Upper lobe of left lung (tissue), 6 donors: ENCODE data around the gene ACTG2. TPM values are rescaled to one million over a fixed set of nuclear protein-coding genes. Genes with fewer than 3 reads are reported as not detected.
"Not testable (repeated sequence)": the region's sequence is repeated elsewhere in the genome, so short reads cannot be mapped to it uniquely, and the experiment has no call there.

ENCODE experiments used
- ATAC-seq, 2 donors: fragments of 200-7000 bp; cut with Tn5 transposase; one replicate each; pipeline ENCODE4 v1.9.1; 2022; ENCODE audit warnings: mild to moderate bottlenecking in 2 of 2, moderate library complexity in 2 of 2; ENCODE audit not compliant: low FRiP score in 2 of 2
- DNase-seq, 2 donors: peaks; one replicate each; pipeline ENCODE4 v3.0.0-alpha.2; 2019 to 2020
- H3K27ac ChIP-seq, 4 donors: fragments of 200-600 bp; sonication (generic); one replicate each; pipeline ENCODE4 v1.5.1; 2016 to 2019
- H3K27me3 ChIP-seq, 4 donors: fragments of 200-600 bp; sonication (generic); one replicate each; pipeline ENCODE4 v1.5.1; 2017 to 2019
- H3K36me3 ChIP-seq, 4 donors: fragments of 200-600 bp; sonication (generic); one replicate each; pipeline ENCODE4 v1.5.1; 2016 to 2019
- H3K4me1 ChIP-seq, 4 donors: fragments of 200-600 bp; sonication (generic); one replicate each; pipeline ENCODE4 v1.5.1; 2018 to 2019
- H3K4me3 ChIP-seq, 4 donors: fragments of 200-600 bp; sonication (generic); one replicate each; pipeline ENCODE4 v1.5.1; 2017 to 2019; ENCODE audit warnings: mild to moderate bottlenecking in 2 of 4, moderate library complexity in 1 of 4
- H3K9me3 ChIP-seq, 4 donors: fragments of 200-600 bp; sonication (generic); one replicate each; pipeline ENCODE4 v1.5.1; 2018 to 2019
- EP300 ChIP-seq, 4 donors: sonication (generic); formaldehyde crosslinking; IDR thresholded peaks; one replicate each; pipeline ENCODE4 v1.5.1; 2017; ENCODE audit warnings: antibody characterized with exemption in 4 of 4, control low read depth in 2 of 4
- POLR2A ChIP-seq, 4 donors: fragments of 450-650 bp; IDR thresholded peaks; one replicate each; pipeline ENCODE4 v1.5.1; 2016 to 2017; ENCODE audit warnings: antibody characterized with exemption in 4 of 4, mild to moderate bottlenecking in 2 of 4
- POLR2AphosphoS5 ChIP-seq, 2 donors: sonication (generic); formaldehyde crosslinking; IDR thresholded peaks; one replicate each; pipeline ENCODE4 v1.5.1; 2017; ENCODE audit warnings: antibody characterized with exemption in 2 of 2
- WGBS, 2 donors: methylation state at CpG; one replicate each; pipeline ENCODE4 v1.1.5; 2017 to 2018; 5-methylcytosine and 5-hydroxymethylcytosine counted together
- total RNA-seq, 6 donors: library from RNA; depleted of rRNA in 4 of 6; stranded (reverse); fragments of >200 nt in 4 of 6; gene quantifications; one replicate each; pipeline versions ENCODE4 v1.1.0 to v1.2.1, GENCODE V29; 2016 to 2021
- TF ChIP-seq, protein P1 (sequence below), 6 experiments: fragments of 450-650 bp in 4 of 6; fragments of 200-600 bp in 2 of 6; sonication (generic) in 2 of 6; IDR thresholded peaks; one replicate each; pipeline ENCODE4 v1.5.1; 2016 to 2019; ENCODE audit warnings: antibody characterized with exemption in 6 of 6
- donor health status: DM: no; HTN: no; CAD: no; lungs with moderate emphysema.
- donor health status: DM: no; HTN: yes; CAD: no; lungs with severe emphysema.

The ACTG2 gene
- total RNA-seq, 6 donors from 2014 or later: 10.8 to 65.3 (median 27.2) TPM

DNA sequence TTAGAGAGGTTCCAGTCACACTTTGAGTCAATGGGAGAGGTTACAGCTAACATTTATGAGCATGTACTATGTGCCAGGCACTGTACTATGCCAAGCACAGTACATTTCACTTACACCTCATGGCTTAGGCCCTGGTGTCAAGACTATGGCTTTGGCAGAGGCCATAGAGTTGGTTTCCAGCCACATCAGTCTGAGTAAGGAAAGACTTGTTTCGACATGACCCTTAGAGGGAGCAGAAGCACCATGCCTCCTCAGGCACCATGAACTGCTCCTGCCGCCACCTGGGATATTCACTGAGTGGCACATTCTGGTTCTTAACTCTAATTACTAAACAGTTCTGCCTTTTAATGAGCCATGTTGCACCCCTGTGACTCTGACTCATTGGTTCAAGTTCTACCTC, 46.6 kb downstream of the ACTG2 start:
- H3K36me3 ChIP-seq: peaks cover 0 to 27% (median 2%) of the 10 kb centered on the region in 4 donors
- H3K4me1 ChIP-seq: peaks cover 5 to 21% (median 14%) of the 10 kb centered on the region in 4 donors
- H3K4me3 ChIP-seq: no peak overlapping the region
- peak; percentile 71 to 85 for ATAC-seq
- peak in 1 of 2 donors; percentile 82 for DNase-seq
- no peaks in the 10 kb centered on the region for H3K27me3 ChIP-seq
- 63 to 66% methylated on average over 2 of the region's 2 CpGs for WGBS, 2 donors
- H3K9me3 ChIP-seq: no peaks in the 10 kb centered on the region
- TF ChIP-seq, protein P1, sequence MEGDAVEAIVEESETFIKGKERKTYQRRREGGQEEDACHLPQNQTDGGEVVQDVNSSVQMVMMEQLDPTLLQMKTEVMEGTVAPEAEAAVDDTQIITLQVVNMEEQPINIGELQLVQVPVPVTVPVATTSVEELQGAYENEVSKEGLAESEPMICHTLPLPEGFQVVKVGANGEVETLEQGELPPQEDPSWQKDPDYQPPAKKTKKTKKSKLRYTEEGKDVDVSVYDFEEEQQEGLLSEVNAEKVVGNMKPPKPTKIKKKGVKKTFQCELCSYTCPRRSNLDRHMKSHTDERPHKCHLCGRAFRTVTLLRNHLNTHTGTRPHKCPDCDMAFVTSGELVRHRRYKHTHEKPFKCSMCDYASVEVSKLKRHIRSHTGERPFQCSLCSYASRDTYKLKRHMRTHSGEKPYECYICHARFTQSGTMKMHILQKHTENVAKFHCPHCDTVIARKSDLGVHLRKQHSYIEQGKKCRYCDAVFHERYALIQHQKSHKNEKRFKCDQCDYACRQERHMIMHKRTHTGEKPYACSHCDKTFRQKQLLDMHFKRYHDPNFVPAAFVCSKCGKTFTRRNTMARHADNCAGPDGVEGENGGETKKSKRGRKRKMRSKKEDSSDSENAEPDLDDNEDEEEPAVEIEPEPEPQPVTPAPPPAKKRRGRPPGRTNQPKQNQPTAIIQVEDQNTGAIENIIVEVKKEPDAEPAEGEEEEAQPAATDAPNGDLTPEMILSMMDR (IDR thresholded peaks at IDR 0.05): peak in 4 of 6 experiments; percentile 10 to 37 (median 24)
- no peak for TF ChIP-seq POLR2AphosphoS5 (IDR thresholded peaks at IDR 0.05)
- TF ChIP-seq EP300 (IDR thresholded peaks at IDR 0.05): peak in 1 of 4 donors; percentile 59
- TF ChIP-seq POLR2A (IDR thresholded peaks at IDR 0.05): no peak
- peak overlapping the region in 1 of 4 donors; percentile 40 for H3K27ac ChIP-seq

DNA sequence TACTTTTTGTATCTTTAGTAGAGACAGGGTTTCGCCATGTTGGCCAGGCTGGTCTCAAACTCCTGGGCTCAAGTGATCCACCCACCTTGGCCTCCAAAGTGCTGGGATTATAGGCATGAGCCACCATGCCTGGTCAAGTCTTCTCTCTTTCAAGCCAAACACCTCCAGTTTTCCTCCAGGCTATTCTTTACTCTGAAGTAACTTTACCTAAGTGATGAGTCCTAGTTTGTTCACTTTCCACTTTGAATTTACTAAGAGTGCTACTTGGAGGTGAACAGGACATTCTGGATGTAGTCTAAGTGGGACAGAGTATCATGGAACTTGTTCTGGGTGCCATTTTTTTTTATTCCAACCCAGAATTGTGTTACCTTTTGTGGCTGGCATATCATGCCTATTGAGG, 47.3 kb downstream of the ACTG2 start:
- WGBS, 2 donors: 88% methylated on average over 1 of the region's 1 CpG; no CpG with 5 or more reads in 1 of the 2 donors
- Histone ChIP-seq H3K27ac (peak overlapping the region in 1 of 4 donors; percentile 40), H3K36me3 (peaks cover 0 to 33% (median under 1%) of the 10 kb centered on the region in 4 donors), H3K4me1 (peaks cover 5 to 25% (median 14%) of the 10 kb centered on the region in 4 donors)
- ATAC-seq, H3K27me3 ChIP-seq, H3K4me3 ChIP-seq, H3K9me3 ChIP-seq, DNase-seq: not testable (repeated sequence)

GRCh38 chr2:73942664-73943063, 49.9 kb downstream of the ACTG2 start:
- 69 to 70% methylated on average over 2 of the region's 2 CpGs for WGBS, 2 donors
- H3K27ac ChIP-seq: no peak overlapping the region
- H3K4me1 ChIP-seq: peaks cover 0 to 25% (median 9%) of the 10 kb centered on the region in 4 donors
- no peaks in the 10 kb centered on the region for H3K9me3 ChIP-seq
- H3K4me3 ChIP-seq: no peak overlapping the region
- TF ChIP-seq POLR2AphosphoS5 (IDR thresholded peaks at IDR 0.05) (no peak), EP300 (IDR thresholded peaks at IDR 0.05) (no peak), POLR2A (IDR thresholded peaks at IDR 0.05) (no peak)
- TF ChIP-seq, protein P1 (IDR thresholded peaks at IDR 0.05): no peak
- DNase-seq (no peak), ATAC-seq (no peak)
- H3K27me3 ChIP-seq: no peaks in the 10 kb centered on the region
- peaks cover 6 to 50% (median 10%) of the 10 kb centered on the region in 4 donors for H3K36me3 ChIP-seq

- peaks cover 9 to 68% (median 20%) of the 10 kb centered on the region in 4 donors for H3K36me3 ChIP-seq
Measured at GRCh38 chr2:73944714-73945113, 51.9 kb downstream of the ACTG2 start.

GRCh38 chr2:73946215-73946614, 53.4 kb downstream of the ACTG2 start:
- WGBS, 2 donors: 85 to 97% methylated on average over 1 of the region's 1 CpG

More at GRCh38 chr2:73944714-73945113, 51.9 kb downstream of the ACTG2 start:
- Histone ChIP-seq H3K27ac (no peak overlapping the region), H3K4me1 (peaks cover 4 to 19% (median 10%) of the 10 kb centered on the region in 4 donors), H3K4me3 (no peak overlapping the region), H3K27me3 (no peaks in the 10 kb centered on the region), H3K9me3 (no peaks in the 10 kb centered on the region)
- no peak for DNase-seq
- TF ChIP-seq POLR2A (IDR thresholded peaks at IDR 0.05) (no peak), EP300 (IDR thresholded peaks at IDR 0.05) (no peak), POLR2AphosphoS5 (IDR thresholded peaks at IDR 0.05) (no peak)
- TF ChIP-seq, protein P1 (IDR thresholded peaks at IDR 0.05): no peak
- ATAC-seq: no peak
- 84 to 97% methylated on average over 4 of the region's 4 CpGs for WGBS, 2 donors

More at GRCh38 chr2:73946215-73946614, 53.4 kb downstream of the ACTG2 start:
- Histone ChIP-seq H3K4me3 (no peak overlapping the region), H3K36me3 (peaks cover 18 to 68% (median 26%) of the 10 kb centered on the region in 4 donors), H3K27me3 (no peaks in the 10 kb centered on the region), H3K9me3 (no peaks in the 10 kb centered on the region), H3K27ac (no peak overlapping the region), H3K4me1 (peaks cover 4 to 11% (median 7%) of the 10 kb centered on the region in 4 donors)
- ATAC-seq (no peak), DNase-seq (no peak)
- TF ChIP-seq POLR2A (IDR thresholded peaks at IDR 0.05): no peak
- no peak for TF ChIP-seq EP300 (IDR thresholded peaks at IDR 0.05)
- TF ChIP-seq POLR2AphosphoS5 (IDR thresholded peaks at IDR 0.05): no peak
- TF ChIP-seq, protein P1 (IDR thresholded peaks at IDR 0.05): no peak
